Fibroblast of lung (primary cell): ENCODE results near the gene PDE10A. TPM values are rescaled to one million over a fixed set of nuclear protein-coding genes. Genes with fewer than 3 reads are reported as not detected.

Experiments
- DNase-seq, 2 donors: peaks; one replicate each; pipeline versions ENCODE4 v3.0.0 to v3.0.0-alpha.2; 2010; ENCODE audit warnings: low read depth in 2 of 2
- H2AFZ ChIP-seq: 2 replicates; pipeline ENCODE4 v1.5.1; 2012; ENCODE audit warnings: low read length, control low read depth, inconsistent platforms
- H3K27ac ChIP-seq: 2 replicates; pipeline ENCODE4 v1.5.1; 2011; ENCODE audit warnings: low read length, control low read depth; ENCODE audit not compliant: insufficient read depth
- H3K27me3 ChIP-seq: 2 replicates; pipeline ENCODE4 v1.5.1; 2011; ENCODE audit warnings: mild to moderate bottlenecking, low read length; ENCODE audit not compliant: control insufficient read depth, insufficient read depth
- H3K36me3 ChIP-seq: 2 replicates; pipeline ENCODE4 v1.5.1; 2011; ENCODE audit warnings: low read length; ENCODE audit not compliant: control insufficient read depth, insufficient read depth
- H3K4me1 ChIP-seq: 2 replicates; pipeline ENCODE4 v1.5.1; 2011; ENCODE audit warnings: low read length; ENCODE audit not compliant: control insufficient read depth, insufficient read depth; ENCODE audit errors: extremely low read depth
- H3K4me2 ChIP-seq: 2 replicates; pipeline ENCODE4 v1.5.1; 2011; ENCODE audit warnings: low read length, control low read depth; ENCODE audit not compliant: insufficient read depth; ENCODE audit errors: extremely low read depth
- H3K4me3 ChIP-seq, 4 experiments: fragments of 200-600 bp in 1 of 4; sonication (generic) in 1 of 4; replicated peaks in 1 of 4; 2 replicates each; pipeline ENCODE4 v1.5.1; 2011 to 2016; ENCODE audit warnings: low read length in 4 of 4, low read depth in 3 of 4, mild to moderate bottlenecking in 3 of 4, control low read depth in 2 of 4, inconsistent platforms in 1 of 4, mixed read lengths in 1 of 4; ENCODE audit not compliant: insufficient read depth in 1 of 4; ENCODE audit errors: control extremely low read depth in 1 of 4
- H3K79me2 ChIP-seq: 2 replicates; pipeline ENCODE4 v1.5.1; 2012; ENCODE audit warnings: mild to moderate bottlenecking, low read length, inconsistent platforms; ENCODE audit not compliant: control insufficient read depth, insufficient read depth
- H3K9ac ChIP-seq: 2 replicates; pipeline ENCODE4 v1.5.1; 2011; ENCODE audit warnings: mild to moderate bottlenecking, low read length, control low read depth; ENCODE audit not compliant: insufficient read depth
- H3K9me3 ChIP-seq: 2 replicates; pipeline ENCODE4 v1.5.1; 2012; ENCODE audit warnings: low read depth, low read length; ENCODE audit not compliant: control insufficient read depth, insufficient read depth
- H4K20me1 ChIP-seq: 2 replicates; pipeline ENCODE4 v1.5.1; 2011; ENCODE audit warnings: low read length; ENCODE audit not compliant: control insufficient read depth, insufficient read depth; ENCODE audit errors: extremely low read depth
- CTCF ChIP-seq, 2 donors: IDR thresholded peaks in 1 of 2; conservative IDR thresholded peaks in 1 of 2; 1 replicate in 1 of 2; 2 replicates in 1 of 2; pipeline ENCODE4 v1.5.1; 2011 to 2012; ENCODE audit warnings: low read length in 2 of 2, control low read depth in 1 of 2, inconsistent platforms in 1 of 2, low read depth in 1 of 2, mild to moderate bottlenecking in 1 of 2
- EZH2 ChIP-seq: IDR thresholded peaks from 2 replicates; pipeline ENCODE4 v1.5.1; 2012; ENCODE audit warnings: low read length, control low read depth, mild to moderate bottlenecking; ENCODE audit errors: missing control alignments
- polyA plus RNA-seq, 2 donors: library from polyadenylated mRNA; depleted of rRNA in 1 of 2; stranded (reverse) in 1 of 2; unstranded in 1 of 2; fragments of >200 nt; gene quantifications; 2 replicates each; pipeline ENCODE4 v1.2.1, GENCODE V29; 2011 to 2012; ENCODE audit warnings: missing spikeins in 1 of 2
- total RNA-seq: library from RNA; depleted of rRNA; stranded (reverse); fragments of >200 nt; gene quantifications from 2 replicates; pipeline ENCODE4 v1.2.1, GENCODE V29; 2014

Gene PDE10A
- total and polyA plus RNA-seq, 2 donors (not counting 1 experiment from before 2014, with no cell fraction given): under 0.01 to 0.19 TPM

GRCh38 chr6:165705941-165706340 is 42.9 kb upstream of the PDE10A start:
- Histone ChIP-seq H3K4me1 (no peaks in the 10 kb centered on the region), H4K20me1 (no peaks in the 10 kb centered on the region), H3K27ac (no peak overlapping the region), H3K9ac (no peak overlapping the region), H3K27me3 (no peaks in the 10 kb centered on the region), H2AFZ (no peak overlapping the region), H3K4me2 (no peak overlapping the region), H3K4me3 (no peak overlapping the region), H3K79me2 (no peaks in the 10 kb centered on the region), H3K9me3 (peaks cover 2% of the 10 kb centered on the region), H3K36me3 (no peaks in the 10 kb centered on the region)
- TF ChIP-seq EZH2 (no peak), CTCF (conservative IDR thresholded peaks at IDR 0.05 in 1 of 2, IDR thresholded peaks at IDR 0.05 in 1 of 2; ENCODE audit: low read depth in 1 of 2, low read length in 2 of 2) (no peak)
- DNase-seq: no peak

GRCh38 chr6:165704045-165704748 is 41.2 kb upstream of the PDE10A start:
- no peaks in the 10 kb centered on the region for H3K4me1 ChIP-seq
- H4K20me1 ChIP-seq: no peaks in the 10 kb centered on the region
- no peaks in the 10 kb centered on the region for H3K79me2 ChIP-seq
- no peak overlapping the region for H3K9ac ChIP-seq
- no peak overlapping the region for H3K4me3 ChIP-seq
- H3K27me3 ChIP-seq: no peaks in the 10 kb centered on the region
- no peak overlapping the region for H3K27ac ChIP-seq
- H2AFZ ChIP-seq: no peak overlapping the region
- no peak overlapping the region for H3K4me2 ChIP-seq
- H3K9me3 ChIP-seq: peaks cover 2% of the 10 kb centered on the region
- TF ChIP-seq CTCF (conservative IDR thresholded peaks at IDR 0.05 in 1 of 2, IDR thresholded peaks at IDR 0.05 in 1 of 2; ENCODE audit: low read depth in 1 of 2, low read length in 2 of 2) (no peak), EZH2 (no peak)
- no peaks in the 10 kb centered on the region for H3K36me3 ChIP-seq
- DNase-seq: peak; percentile 34 to 56

- H3K36me3 ChIP-seq: no peaks in the 10 kb centered on the region
- H3K4me2 ChIP-seq: no peak overlapping the region
- H4K20me1 ChIP-seq: no peaks in the 10 kb centered on the region
- no peaks in the 10 kb centered on the region for H3K79me2 ChIP-seq
- H3K27ac ChIP-seq: no peak overlapping the region
- peaks cover 2% of the 10 kb centered on the region for H3K9me3 ChIP-seq
- H3K27me3 ChIP-seq: no peaks in the 10 kb centered on the region
- H3K4me3 ChIP-seq: no peak overlapping the region
- no peaks in the 10 kb centered on the region for H3K4me1 ChIP-seq
- no peak overlapping the region for H2AFZ ChIP-seq
- TF ChIP-seq CTCF (conservative IDR thresholded peaks at IDR 0.05 in 1 of 2, IDR thresholded peaks at IDR 0.05 in 1 of 2; ENCODE audit: low read depth in 1 of 2, low read length in 2 of 2): no peak
- no peak for TF ChIP-seq EZH2
- no peak for DNase-seq
- H3K9ac ChIP-seq: no peak overlapping the region
Measured at GRCh38 chr6:165702669-165703068, 39.6 kb upstream of the PDE10A start.
